Cortex of kidney (tissue), 1 donor: Measurements from ENCODE around the gene UGCG.
"Not testable (repeated sequence)": the region's sequence is repeated elsewhere in the genome, so short reads cannot be mapped to it uniquely, and the experiment has no call there.

ENCODE experiments used
- DNase-seq: peaks from one replicate; lab custom pipeline; 2025; lab: John Stamatoyannopoulos, UW

UGCG gene

GRCh38 chr9:111955048-111955447 lies 58.4 kb downstream of the UGCG start:
- DNase-seq: no peak

DNA sequence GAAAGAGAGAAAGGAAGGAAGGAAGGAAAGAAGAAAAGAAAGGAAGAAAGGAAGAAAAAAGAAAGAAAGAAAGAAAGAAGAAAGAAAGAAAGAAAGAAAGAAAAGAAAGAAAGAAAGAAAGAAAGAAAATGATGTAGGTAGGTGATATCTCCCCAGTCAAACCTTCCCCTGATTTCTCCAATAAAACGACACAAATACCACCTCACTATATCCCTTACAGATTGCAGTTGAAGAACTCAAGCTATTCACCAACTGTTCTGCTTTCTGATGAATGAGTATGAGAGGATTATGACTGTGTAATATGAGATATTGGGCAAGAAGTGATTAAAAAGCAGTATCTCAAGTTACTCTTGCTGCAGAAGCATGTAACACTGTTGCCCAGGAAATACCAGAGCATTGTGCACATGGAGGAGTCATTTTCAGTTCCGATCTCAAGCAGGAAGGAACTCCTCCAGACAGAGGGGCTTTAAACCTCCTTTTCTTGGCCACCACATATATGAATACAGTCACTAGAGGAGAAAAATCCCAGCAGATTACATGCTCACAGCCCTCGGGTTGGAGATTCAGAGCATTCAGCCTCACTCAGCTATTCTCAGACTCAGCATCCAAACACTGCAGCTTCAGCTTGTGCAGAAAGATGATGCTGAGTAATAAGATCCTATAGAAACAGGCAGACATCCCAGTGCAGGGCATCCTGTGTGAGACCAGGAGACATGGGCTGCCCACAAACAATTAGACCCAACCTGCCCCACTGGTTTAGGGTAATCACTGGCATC lies 61.4 kb downstream of the UGCG start:
- no peak for DNase-seq

- DNase-seq: no peak
These were observed 63.1 kb downstream of the UGCG start for GRCh38 chr9:111959468-111960359.

DNA sequence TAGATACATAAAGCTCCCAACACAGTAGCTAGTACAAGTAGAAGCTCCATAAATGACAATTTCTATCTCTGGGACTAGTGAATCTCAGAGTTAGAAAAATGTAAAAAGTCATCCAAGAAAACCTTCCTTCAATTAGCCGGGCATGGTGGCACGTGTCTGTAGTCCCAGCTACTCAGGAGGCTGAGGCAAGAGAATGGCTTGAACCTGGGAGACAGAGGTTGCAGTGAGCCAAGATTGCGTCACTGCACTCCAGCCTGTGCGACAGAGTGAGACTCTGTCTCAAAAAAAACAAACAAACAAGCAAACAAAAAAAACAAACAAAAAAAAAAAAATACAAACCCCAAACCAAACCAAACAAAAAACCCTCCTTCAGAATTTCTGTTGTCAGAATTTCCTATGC lies 63.9 kb downstream of the UGCG start:
- DNase-seq: not testable (repeated sequence)

DNA sequence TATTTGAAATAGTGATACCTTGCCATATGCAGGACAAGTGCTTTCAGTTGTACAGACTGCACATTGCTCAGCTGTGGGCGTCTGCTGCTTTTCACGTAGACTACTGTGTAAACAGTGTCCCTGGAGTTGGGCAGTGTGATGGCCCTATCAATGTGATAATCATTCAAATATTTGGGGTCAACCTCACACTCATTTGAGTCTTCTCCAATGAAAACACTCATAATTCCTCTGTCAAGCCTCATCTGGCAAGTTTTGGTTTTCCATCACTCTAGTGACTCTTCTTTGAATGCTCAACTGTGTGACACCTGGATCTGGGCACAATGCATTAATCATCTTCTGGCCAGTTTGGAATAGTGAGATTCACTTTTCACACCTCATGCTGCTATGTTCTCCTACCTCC lies 64.4 kb downstream of the UGCG start:
- no peak for DNase-seq

DNA sequence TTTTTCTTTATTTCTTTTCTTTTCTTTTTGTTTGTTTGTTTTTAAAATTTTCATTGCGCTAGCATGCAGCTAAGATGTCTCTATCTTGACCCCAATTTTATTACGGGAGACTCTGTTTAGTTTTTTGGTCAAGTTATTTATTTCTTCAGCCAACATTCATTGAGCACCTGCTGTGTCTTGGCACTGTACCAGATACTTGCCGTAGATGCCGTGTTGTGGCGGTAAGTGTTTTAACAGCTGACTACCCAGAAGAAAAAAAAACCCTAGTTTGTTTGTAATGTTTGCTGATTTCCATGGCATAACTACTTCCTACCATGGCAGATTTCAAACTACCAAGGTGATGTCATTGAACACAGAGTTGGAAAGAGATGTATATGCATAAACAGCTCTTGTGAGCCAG lies 65.0 kb downstream of the UGCG start:
- DNase-seq: no peak

DNA sequence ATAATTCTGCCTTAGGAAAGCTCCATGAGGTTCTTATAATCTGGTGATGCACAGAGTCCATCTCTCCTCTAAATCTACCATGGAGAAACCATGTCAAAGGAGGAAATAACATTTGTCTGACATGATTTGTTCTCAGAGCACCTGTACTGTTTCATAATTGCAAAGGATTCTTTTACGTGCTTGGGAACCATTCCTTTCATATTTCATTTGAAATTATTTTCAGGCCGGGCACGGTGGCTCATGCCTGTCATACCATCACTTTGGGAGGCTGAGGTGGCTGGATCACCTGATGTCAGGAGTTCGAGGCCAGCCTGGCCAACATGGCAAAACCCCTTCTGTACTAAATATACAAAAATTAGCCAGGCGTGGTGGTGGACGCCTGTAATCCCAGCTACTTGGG lies 65.4 kb downstream of the UGCG start:
- DNase-seq: no peak

GRCh38 chr9:111963995-111964394 lies 67.4 kb downstream of the UGCG start:
- no peak for DNase-seq

GRCh38 chr9:111965566-111966019 lies 69.0 kb downstream of the UGCG start:
- no peak for DNase-seq

DNA sequence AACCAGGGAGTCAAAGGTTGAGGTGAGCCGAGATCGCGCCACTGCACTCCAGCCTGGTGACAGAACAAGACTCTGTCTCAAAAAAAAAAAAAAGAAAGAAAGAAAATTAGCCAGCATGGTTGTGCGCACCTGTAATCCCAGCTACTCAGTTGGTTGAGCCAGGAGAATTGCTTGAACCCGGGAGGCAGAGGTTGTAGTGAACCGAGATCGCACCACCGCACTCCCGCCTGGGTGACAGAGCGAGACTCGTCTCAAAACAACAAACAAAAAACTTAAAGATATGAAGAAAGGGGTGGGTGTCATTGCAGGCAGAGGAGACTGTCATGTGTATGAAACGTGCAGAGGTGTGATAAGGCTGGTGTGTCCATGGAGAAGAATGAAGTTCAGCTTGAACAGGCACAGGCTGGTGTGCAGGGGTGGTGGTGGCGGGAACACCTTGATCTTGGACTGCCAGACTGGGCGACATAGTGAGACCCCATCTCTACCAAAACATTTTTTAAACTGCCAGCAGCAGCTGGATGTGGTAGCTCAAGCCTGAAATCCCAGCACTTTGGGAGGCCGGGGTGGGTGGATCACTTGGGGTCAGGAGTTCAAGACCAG lies 69.6 kb downstream of the UGCG start:
- no peak for DNase-seq

- DNase-seq: no peak
These were observed 70.3 kb downstream of the UGCG start for GRCh38 chr9:111966861-111967291.

DNA sequence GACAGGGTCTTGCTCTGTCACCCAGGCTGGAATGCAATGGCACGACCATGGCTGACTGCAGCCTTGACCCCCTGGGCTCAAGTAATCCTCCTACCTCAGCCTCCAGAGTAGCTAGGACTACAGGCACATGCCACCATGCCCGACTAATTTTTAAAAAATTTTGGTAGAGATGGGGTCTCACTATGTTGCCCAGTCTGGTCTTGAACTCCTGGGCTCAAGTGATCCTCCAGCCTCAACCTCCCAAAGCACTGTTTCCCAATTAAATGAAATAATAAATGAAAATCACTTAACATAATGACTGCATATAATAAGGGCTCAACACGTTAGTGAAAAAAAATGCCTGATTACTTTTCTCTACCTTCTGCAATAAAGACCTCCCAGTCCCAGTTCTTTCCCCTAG lies 71.0 kb downstream of the UGCG start:
- no peak for DNase-seq

DNA sequence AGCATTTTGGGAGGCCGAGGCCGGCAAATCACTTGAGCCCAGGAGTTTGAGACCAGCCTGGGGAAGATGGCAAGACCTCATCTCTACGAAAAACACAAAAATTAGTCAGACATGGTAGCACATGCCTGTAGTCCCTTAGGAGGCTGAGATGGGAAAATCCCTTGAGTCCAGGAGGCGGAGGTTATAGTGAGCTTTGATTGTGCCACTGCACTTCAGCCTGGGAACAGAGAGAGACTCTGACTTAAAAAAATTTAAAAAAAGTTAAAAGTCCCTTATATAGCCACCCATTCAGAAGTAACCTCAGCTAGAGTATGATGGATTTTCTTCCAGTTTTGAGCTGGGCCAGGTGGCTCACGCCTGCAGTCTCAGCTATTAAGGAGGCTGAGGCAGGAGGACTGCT lies 72.4 kb downstream of the UGCG start:
- no peak for DNase-seq

DNA sequence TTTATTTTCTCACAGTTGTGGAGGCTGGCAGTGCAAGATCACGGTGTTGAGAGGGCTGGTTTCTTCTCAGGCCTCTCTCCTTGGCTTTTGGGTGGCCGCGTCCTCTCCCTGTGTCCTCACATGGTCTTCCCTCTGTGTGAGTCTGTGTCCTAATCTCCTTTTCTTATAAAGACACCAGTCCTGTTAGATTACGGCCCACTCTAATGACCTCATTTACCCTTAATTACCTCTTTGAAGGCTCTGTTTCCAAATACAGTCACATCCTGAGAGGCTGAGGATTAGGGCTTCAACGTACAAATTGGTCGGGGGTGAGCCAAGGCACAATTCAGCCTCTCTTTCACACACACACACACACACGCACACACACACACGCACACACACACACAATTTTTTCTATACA lies 73.0 kb downstream of the UGCG start:
- no peak for DNase-seq

GRCh38 chr9:111970827-111971226 lies 74.2 kb downstream of the UGCG start:
- no peak for DNase-seq

GRCh38 chr9:111974092-111974681 lies 77.6 kb downstream of the UGCG start:
- DNase-seq: no peak

GRCh38 chr9:111975709-111976108 lies 79.1 kb downstream of the UGCG start:
- no peak for DNase-seq

DNA sequence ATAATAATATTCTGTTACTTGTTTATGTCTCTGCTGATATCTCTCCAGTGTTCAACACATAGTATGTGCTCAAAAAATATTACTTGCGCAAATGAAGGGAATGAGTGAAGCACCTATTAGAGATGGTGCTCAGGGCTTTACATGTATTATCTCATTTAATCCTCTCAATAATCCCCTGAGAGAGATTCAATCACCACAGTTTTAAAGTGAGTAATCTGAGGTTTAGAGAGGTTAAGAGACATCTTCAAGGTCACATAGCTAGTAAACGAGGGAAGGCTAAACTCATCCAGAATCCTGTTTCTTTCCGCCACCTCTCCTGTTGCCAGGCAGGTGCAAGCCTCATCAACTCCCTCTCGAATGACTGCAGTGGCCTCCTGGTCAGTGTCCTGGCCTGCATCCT lies 82.0 kb downstream of the UGCG start:
- DNase-seq: no peak

DNA sequence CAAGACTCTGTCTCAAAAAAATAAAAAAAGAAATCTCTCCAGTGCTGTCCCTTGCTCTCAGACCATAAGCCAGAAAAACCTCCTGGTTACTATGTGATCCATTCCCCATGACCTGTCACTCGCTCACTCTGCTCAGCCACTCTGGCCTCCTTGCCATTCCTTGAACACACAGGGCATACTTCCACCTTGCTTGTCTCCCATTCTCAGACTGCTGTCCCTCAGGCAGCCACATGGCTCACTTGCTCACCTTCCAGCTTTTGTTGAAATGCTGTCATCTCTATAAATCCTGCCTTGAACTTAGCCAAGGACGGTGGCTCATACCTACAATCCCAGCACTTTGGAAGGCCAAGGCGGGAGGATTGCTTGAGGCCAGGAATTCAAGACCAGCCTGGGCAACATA lies 82.9 kb downstream of the UGCG start:
- no peak for DNase-seq

DNA sequence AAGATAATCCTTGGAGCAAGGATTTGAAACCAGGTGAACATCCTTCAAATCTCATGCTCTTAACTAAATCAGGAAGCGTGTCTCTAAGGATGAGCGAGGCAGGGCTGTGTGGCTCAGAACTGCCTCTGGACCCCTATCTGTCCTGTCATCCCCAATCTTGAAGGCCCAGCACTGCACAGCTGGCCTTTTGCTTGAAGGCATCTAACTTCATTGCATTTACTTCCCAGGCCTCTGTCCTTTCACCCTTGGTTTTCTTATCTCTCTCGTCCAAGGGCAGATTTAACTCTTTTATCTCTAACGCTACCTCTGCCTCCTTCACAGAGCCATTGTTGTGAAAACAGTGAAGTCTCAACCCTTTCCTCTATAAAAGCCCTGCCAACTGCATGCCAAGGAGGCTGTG lies 83.8 kb downstream of the UGCG start:
- no peak for DNase-seq

GRCh38 chr9:111983484-111983908 lies 86.9 kb downstream of the UGCG start:
- no peak for DNase-seq

GRCh38 chr9:111984086-111984802 lies 87.6 kb downstream of the UGCG start:
- DNase-seq: no peak
